ENCODE results near the gene GATM. TPM values are rescaled to one million over a fixed set of nuclear protein-coding genes. Genes with fewer than 3 reads are reported as not detected.

Gene GATM
- total RNA-seq, 2 experiments from 2014 or later = 0.55 to 0.70 TPM

- Histone ChIP-seq H3K4me1 (ENCODE audit: insufficient read depth, low read length) (peaks cover 4% of the 10 kb centered on the region), H3K27me3 (ENCODE audit: control insufficient read depth in 1 of 2, insufficient read depth in 2 of 2, low read length in 2 of 2) (peaks cover 0 to 3% of the 10 kb centered on the region in 2 experiments), H3K9me3 (ENCODE audit: control insufficient read depth in 1 of 2, insufficient read depth in 1 of 2, low read length in 2 of 2) (peaks cover 0 to 4% of the 10 kb centered on the region in 2 experiments), H3K36me3 (ENCODE audit: insufficient read depth, low read length) (no peaks in the 10 kb centered on the region), H3K27ac (ENCODE audit: low read depth in 1 of 2, low read length in 2 of 2) (no peak overlapping the region), H3K4me3 (ENCODE audit: low read length) (no peak overlapping the region)
- ChIA-PET CTCF (no interaction called here), POLR2A (no interaction called here)
- Mint-ChIP-seq H3K36me3 (ENCODE audit: low read depth) (no peaks in the 10 kb centered on the region), H3K27ac (no peak overlapping the region), H3K4me3 (no peak overlapping the region), H3K4me1 (ENCODE audit: low read depth) (peaks cover 11% of the 10 kb centered on the region), H3K27me3 (peaks cover 13% of the 10 kb centered on the region), H3K9me3 (no peaks in the 10 kb centered on the region)
- TF ChIP-seq, protein P1, sequence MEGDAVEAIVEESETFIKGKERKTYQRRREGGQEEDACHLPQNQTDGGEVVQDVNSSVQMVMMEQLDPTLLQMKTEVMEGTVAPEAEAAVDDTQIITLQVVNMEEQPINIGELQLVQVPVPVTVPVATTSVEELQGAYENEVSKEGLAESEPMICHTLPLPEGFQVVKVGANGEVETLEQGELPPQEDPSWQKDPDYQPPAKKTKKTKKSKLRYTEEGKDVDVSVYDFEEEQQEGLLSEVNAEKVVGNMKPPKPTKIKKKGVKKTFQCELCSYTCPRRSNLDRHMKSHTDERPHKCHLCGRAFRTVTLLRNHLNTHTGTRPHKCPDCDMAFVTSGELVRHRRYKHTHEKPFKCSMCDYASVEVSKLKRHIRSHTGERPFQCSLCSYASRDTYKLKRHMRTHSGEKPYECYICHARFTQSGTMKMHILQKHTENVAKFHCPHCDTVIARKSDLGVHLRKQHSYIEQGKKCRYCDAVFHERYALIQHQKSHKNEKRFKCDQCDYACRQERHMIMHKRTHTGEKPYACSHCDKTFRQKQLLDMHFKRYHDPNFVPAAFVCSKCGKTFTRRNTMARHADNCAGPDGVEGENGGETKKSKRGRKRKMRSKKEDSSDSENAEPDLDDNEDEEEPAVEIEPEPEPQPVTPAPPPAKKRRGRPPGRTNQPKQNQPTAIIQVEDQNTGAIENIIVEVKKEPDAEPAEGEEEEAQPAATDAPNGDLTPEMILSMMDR (IDR thresholded peaks at IDR 0.05) = no peak
- no peak for DNase-seq
- no peak for ATAC-seq (ENCODE audit: poor library complexity)
- intact Hi-C loops (cut with DNase I, micrococcal nuclease) = no loop called here
These were observed 41.1 kb downstream of the GATM start for GRCh38 chr15:45337224-45337623.

- TF ChIP-seq, protein P1 (IDR thresholded peaks at IDR 0.05) = no peak
- Histone ChIP-seq H3K9me3 (ENCODE audit: control insufficient read depth in 1 of 2, insufficient read depth in 1 of 2, low read length in 2 of 2) (peaks cover 0 to 4% of the 10 kb centered on the region in 2 experiments), H3K36me3 (ENCODE audit: insufficient read depth, low read length) (no peaks in the 10 kb centered on the region), H3K4me3 (ENCODE audit: low read length) (no peak overlapping the region), H3K27me3 (ENCODE audit: control insufficient read depth in 1 of 2, insufficient read depth in 2 of 2, low read length in 2 of 2) (peaks cover 0 to 6% of the 10 kb centered on the region in 2 experiments), H3K27ac (ENCODE audit: low read depth in 1 of 2, low read length in 2 of 2) (no peak overlapping the region), H3K4me1 (ENCODE audit: insufficient read depth, low read length) (peaks cover 4% of the 10 kb centered on the region)
- peaks cover 10% of the 10 kb centered on the region for H3K27me3 Mint-ChIP-seq
- no peak overlapping the region for H3K4me3 Mint-ChIP-seq
- no peak for DNase-seq
- no peaks in the 10 kb centered on the region for H3K36me3 Mint-ChIP-seq (ENCODE audit: low read depth)
- H3K9me3 Mint-ChIP-seq = no peaks in the 10 kb centered on the region
- POLR2A ChIA-PET = no interaction called here
- H3K27ac Mint-ChIP-seq = no peak overlapping the region
- no peak for ATAC-seq (ENCODE audit: poor library complexity)
- H3K4me1 Mint-ChIP-seq (ENCODE audit: low read depth) = peaks cover 10% of the 10 kb centered on the region
- intact Hi-C loops (cut with DNase I, micrococcal nuclease) = no loop called here
- CTCF ChIA-PET = no interaction called here
These were observed 44.8 kb downstream of the GATM start for GRCh38 chr15:45333550-45333949.

DNA sequence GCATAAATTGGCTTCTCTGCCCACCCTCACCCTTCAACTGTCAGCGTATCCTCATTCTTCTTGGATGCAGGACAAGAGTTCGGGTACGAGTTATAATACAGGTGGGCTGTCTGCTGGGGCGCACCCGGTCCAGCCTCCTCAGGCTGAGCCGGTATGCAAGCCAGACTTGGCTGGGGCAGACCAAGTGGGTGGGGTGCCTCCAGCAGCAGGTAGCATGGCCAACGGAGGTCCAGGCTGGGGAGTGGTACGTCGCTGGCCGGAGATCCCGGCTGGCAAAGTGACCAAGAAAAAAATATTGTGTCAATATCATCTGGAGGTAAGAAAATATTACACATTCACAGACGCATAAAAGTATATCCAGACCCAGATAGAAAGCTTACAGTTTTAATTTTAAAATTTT lies 45.6 kb downstream of the GATM start:
- Mint-ChIP-seq H3K27me3 (peaks cover 10% of the 10 kb centered on the region), H3K9me3 (no peaks in the 10 kb centered on the region), H3K27ac (no peak overlapping the region), H3K36me3 (ENCODE audit: low read depth) (no peaks in the 10 kb centered on the region), H3K4me1 (ENCODE audit: low read depth) (peaks cover 5% of the 10 kb centered on the region), H3K4me3 (no peak overlapping the region)
- intact Hi-C loops (cut with DNase I, micrococcal nuclease) = no loop called here
- POLR2A ChIA-PET = no interaction called here
- Histone ChIP-seq H3K27me3 (ENCODE audit: control insufficient read depth in 1 of 2, insufficient read depth in 2 of 2, low read length in 2 of 2) (peaks cover 5 to 6% of the 10 kb centered on the region in 2 experiments), H3K9me3 (ENCODE audit: control insufficient read depth in 1 of 2, insufficient read depth in 1 of 2, low read length in 2 of 2) (no peaks in the 10 kb centered on the region), H3K4me3 (ENCODE audit: low read length) (no peak overlapping the region), H3K27ac (ENCODE audit: low read depth in 1 of 2, low read length in 2 of 2) (no peak overlapping the region), H3K36me3 (ENCODE audit: insufficient read depth, low read length) (no peaks in the 10 kb centered on the region), H3K4me1 (ENCODE audit: insufficient read depth, low read length) (peaks cover 4% of the 10 kb centered on the region)
- TF ChIP-seq, protein P1 (IDR thresholded peaks at IDR 0.05) = no peak
- DNase-seq (no peak), ATAC-seq (ENCODE audit: poor library complexity) (no peak)
- CTCF ChIA-PET = no interaction called here
